GM18909 (cell line): ENCODE measurements around the gene DSCAML1.

ENCODE experiments used
- ATAC-seq: cut with Tn5 transposase; IDR thresholded peaks from one replicate; pipeline ENCODE4 v1.9.1; 2021; ENCODE audit warnings: mild to moderate bottlenecking; ENCODE audit not compliant: unreplicated experiment, poor library complexity

The DSCAML1 gene

GRCh38 chr11:117443266-117444186 lies 353.5 kb downstream of the DSCAML1 start:
- ATAC-seq = no peak

- no peak for ATAC-seq
Measured at GRCh38 chr11:117442869-117443239, 354.2 kb downstream of the DSCAML1 start.

DNA sequence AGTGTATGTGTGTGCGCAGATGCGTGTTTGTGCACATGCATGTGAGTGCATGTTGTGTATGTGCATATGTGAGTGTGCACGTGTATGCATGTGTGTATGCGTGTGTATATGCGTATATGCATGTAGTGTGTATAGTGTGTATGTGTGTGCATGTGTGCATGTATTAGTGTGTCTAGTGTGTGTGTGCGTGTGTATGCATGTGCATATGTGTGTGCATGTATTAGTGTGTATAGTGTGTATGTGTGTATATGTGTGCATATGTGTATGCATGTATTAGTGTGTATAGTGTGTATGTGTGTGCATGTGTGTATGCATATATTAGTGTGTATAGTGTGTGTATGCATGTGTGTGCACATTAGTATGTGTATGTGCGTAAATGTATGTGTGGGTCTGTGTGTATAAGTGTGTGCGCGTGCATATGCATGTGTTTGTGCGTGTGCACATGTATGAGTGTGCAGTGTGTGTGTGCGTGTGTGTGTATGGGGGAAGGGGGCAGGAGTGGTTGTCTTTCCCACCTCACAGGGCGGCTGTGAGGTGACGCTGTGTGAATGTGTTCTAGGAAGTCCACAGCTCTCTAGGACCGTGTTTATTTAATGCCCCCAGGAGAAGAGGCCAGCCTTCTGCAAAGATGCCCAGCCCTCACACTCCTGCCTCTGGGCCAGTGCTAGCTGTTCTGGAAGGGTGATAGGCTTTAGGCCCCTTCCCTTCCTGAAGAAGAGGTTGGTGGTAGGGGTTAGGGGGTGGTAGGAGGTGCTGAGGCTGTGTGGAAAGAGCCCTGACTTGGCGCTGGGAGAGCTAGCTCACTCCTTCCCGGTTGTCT lies 354.8 kb downstream of the DSCAML1 start:
- no peak for ATAC-seq

- no peak for ATAC-seq
Measured at GRCh38 chr11:117441146-117441975, 355.7 kb downstream of the DSCAML1 start.

DNA sequence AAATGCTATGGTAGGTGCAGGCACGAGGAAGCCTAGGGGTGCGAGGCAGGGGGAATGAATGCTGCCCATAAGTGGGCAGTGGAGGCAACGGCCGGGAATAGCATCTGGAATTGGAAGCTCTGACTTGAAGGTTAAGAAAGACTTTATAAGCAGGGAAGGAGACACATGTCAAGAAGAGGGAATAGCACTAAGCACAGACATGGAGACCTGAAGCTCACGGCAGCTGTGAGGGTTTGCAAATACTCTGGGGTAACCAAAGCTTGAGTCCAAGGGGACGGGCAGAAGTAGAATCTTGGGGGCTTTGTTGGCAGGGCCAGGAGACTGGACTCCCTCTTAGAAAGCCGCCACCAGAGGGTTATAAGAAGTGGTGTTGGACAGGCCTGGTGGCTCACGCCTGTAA lies 356.8 kb downstream of the DSCAML1 start:
- no peak for ATAC-seq

GRCh38 chr11:117439256-117439655 lies 357.8 kb downstream of the DSCAML1 start:
- ATAC-seq = no peak

DNA sequence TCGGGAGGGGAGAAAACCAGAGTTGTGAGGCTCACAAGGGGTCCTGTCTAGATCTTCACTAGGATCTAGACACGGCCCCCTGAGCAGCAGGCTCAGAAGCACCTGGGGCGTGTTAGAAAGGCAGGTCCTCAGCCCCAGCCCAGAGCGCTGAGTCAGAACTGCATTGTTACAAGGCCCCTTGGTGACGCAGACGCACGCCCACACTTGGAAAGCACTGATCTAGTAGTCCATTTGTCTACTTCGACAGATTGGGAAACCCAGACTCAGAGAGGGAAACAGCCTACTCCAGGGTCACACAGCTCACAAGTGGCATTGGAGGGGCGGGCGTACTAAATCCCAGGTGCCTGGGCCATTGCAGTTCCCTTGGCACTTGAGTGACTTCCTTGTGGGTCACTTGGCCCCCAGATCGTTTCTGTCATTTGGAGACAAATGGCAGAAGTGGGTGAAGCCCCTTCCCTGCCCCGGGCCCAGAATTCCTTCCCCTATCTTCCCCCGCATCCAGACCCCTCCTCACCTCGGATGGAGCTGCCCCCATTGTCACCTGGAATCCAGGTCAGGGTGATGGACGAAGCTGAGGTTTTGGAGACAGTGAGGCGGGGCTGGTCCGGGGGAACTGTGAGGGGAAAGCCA lies 358.5 kb downstream of the DSCAML1 start:
- ATAC-seq = no peak

- no peak for ATAC-seq
Measured at GRCh38 chr11:117437791-117438130, 359.3 kb downstream of the DSCAML1 start.

DNA sequence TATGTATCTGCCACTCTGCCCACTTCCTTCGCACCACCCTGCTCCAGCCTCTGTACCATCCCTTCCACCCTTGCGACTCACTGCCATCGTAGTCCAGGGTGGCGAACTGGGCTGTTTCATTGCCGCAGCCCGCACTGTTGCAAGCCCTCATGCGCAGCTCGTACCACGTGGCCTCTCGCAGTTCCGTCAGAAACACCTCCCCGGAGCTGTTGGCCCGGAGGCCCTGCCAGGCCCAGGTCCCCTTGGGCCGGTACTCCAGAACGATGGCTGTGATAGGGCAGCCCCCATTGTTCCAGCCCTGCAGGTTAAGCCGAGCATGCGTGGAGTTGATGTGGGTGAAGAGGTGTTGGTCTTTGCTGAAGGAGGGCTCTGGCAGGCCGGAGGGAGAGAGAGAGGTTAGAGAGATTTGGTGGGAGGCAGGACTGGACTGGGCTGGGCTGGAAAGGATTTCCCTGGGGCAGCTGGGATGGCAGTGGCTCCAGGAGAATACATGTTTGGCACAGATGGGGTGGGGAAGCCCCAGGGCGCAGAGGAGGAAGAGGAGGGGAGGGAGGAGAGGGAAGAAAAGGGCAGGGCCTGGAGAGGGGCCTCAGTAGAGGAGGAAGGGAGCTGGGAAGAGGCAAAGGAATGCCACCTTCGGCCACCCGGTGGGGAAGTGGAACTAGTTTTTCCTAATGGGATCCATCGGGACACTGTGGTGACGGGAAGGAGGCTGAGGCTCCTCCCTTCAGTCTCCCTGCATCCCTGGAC lies 359.8 kb downstream of the DSCAML1 start:
- no peak for ATAC-seq

DNA sequence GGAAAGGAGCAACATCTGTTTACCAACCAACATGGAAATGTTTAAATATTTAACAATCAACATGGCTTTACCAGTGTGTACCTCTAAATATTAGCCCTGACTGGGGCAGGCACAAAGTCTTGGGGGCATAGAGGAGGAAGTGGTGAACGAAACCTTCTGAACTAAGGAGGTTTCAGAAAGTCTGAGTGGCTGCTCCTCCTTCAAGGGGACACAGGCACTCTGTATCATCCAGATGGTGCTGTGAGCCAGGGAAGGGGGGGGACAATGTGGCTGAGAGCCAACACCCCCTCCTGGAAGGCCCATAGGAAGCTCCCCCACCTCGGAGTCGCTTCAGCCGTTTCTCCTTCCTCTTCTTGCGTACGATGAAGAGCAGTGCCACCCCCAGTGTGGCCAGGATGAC lies 361.7 kb downstream of the DSCAML1 start:
- peak; percentile 65 for ATAC-seq

DNA sequence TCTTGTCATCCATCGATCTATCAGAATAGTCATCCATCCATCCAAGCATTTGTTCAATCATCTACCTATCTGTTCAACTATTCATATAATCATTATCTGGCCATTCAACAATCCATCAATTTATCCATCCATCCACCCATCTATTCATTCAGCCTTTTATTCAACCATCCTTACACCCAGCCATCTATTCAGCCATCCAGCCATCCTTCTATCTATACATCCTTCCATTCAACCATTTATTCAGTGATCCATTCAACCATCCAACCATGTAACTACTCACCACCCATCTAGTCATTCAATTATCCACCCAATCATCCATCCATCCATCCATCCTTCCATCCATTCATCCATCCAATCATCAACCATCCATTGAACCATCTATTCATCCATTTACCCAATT lies 362.5 kb downstream of the DSCAML1 start:
- no peak for ATAC-seq

DNA sequence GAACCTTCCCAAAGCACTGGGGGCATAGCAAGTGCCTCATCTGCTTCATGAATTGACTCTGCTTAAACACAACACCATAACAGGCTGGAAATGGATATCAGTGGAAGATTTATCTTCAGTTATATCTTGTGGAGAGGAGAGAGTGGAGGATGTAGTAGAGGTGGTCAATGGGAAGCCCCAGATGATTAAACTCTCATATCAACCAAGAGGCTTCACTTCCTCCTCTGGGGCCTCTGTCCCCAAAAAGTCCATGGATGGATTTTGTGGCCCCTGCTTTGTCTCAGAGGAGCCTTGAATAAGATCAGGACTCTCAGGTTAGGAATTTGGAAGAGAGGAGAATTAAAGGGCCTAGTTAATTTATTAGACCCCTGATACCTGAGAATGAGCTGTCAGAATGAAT lies 363.3 kb downstream of the DSCAML1 start:
- ATAC-seq = no peak

DNA sequence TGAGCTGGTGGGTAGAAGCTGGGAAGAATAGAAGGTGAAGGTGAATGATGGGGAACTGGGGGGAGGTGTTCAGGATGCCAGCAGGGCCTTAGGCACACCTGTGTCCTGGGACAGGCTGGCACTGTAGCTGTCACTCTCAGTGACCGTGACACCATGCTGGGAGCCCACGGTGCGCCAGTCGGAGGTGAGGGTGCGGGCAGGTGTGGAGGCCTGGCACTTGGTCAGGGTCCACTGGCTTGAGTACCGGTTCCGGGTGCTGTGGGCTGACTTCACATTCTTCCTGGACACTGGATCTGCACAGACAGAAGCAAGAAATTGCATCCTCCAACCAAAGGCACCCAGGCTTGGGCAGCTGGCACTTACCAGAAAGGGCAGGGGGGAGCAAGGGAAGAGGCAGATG lies 365.6 kb downstream of the DSCAML1 start:
- ATAC-seq = no peak

- no peak for ATAC-seq
Measured at GRCh38 chr11:117430293-117430955, 366.6 kb downstream of the DSCAML1 start.

- ATAC-seq = no peak
Measured at GRCh38 chr11:117428856-117429229, 368.2 kb downstream of the DSCAML1 start.

- no peak for ATAC-seq
Measured at GRCh38 chr11:117428186-117428855, 368.7 kb downstream of the DSCAML1 start.

DNA sequence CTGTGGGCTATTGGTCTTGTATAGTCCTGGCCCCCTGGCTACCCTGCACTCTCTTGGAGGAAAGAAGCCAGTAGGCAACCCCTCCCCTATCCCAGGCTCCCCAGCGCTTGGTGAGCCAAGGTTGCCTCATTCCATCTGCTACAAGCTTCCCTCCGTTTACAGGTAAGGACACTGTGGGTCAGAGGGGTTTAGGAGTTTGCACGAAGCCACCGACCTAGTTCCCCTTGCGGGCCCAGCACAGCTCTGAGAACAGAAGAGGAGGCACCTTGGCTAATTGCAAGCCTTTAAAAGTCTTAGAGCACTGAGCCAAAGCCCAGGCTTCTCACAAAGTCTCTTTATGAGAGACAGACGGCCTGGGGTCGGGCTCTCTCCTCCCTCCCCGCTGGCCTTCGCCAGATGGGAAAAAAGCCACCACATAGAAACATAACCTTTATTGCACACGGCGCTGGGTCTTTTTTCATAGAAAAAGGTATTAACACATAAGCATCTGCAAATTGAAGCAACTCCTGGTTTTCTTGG lies 369.6 kb downstream of the DSCAML1 start:
- ATAC-seq = no peak

DNA sequence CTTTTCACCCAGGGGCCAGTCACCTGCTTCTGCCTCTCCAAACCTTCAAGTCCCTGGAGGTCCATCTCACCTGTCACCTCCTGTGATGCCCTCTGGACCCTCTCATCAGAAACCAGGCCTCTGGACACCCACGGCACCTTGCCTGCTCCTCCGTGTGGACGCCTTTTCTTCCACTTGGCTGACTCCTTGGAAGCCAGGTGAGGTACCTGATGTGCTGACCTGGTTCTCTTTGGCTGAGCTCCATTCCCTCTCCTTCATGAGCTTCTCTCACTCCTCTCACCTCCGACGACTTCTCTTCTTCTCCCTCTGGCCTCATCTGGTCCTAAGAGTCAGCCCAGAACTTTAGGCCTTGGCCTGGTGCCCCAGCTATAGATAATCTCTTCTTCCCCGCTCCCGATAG lies 370.1 kb downstream of the DSCAML1 start:
- ATAC-seq = no peak
